ENCODE measurements around the gene AGFG1.
A peak's percentile ranks its signal among the peaks of the same experiment; 100 is the strongest.

Gene AGFG1

GRCh38 chr2:227471924-227472264 lies at the start of gene AGFG1:
Gene AGFG1, plus strand, starts transcription at chr2:227472156. Its CDS starts 266 bp downstream, at chr2:227472422.
- DNase-seq, result peak; percentile 61

DNA sequence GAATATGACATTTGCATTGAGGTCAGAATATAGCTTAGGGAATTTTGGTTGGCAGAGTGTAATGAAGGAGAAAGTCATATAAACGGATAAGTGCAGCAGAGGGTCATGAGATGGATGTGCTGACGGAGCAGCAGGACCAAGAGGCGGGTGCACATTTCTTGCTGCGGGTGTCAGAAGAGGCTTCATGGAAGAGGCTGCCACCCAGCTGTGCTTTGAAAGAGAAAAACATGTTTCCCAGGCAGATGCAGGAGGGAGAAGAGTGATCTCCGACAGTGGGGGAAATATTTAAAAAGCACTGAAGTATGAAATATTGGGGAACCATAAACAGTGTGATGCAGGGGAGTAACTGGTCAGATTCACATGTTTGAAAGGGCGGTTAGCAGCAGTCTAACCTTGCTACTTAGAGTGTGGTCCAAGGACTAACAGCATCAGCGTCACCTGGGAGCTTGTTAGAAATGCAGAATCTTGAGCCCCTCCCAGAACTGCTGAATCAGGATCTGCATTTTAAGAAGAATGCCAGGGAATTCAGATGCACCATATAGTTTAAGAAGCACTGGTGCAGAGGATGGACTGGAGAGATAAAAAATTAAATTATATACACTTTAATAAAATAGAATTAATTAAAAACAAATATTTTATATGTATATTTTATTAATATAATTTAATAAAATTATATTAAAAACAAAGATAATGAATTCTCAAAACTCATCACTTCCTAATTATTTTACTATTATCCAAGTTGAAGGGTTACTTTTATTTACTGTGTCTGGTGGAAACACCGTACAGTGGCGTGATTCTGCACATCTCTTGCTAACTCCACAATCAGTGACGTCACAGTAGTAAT lies 48.1 kb upstream of the AGFG1 start:
- DNase-seq, result no peak

DNA sequence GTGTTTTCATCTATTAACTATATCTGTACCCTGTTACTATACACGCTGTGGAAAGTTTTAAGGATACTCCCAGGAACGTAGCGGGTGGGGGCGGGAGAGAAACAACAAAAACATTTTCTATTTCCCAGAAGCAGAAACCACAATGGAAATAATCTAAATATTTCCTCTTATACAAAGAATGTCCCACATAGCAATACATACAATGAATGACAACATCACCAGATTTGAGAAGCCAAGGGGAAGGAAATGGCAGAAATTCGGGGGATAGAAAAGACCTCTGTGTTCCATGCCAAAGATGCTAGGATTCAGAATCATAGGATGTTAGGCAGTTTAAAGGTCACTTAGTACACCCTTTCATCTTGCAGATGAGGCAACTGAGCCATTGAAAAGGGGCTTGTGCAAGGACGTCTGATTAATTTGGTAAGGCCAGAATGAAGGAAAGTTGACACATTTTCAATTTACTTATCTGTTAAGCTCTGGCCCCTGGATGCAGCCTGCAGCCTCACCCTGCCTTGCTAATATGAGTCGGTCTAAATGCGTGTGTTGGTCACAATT lies 43.1 kb upstream of the AGFG1 start:
- DNase-seq, result no peak

DNA sequence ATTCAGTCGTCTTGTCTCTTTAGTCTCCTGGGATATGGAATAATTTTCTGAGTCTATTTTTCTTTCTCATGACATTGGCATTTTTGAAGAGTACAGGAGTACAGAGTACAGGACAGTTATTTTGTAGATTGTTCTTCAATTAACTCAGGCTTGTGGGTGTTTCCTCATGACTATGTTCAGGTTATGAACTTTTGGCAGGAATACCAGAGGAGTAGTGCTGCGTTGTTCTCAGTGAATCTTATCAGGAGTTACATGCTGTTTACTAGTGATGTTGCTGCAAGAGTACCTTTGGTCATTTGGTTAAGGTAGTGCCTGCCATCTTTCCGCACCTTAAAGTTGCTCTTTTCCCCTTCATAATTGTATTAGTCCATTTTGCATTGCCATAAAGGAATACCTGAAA lies 41.3 kb upstream of the AGFG1 start:
- no peak for DNase-seq

DNA sequence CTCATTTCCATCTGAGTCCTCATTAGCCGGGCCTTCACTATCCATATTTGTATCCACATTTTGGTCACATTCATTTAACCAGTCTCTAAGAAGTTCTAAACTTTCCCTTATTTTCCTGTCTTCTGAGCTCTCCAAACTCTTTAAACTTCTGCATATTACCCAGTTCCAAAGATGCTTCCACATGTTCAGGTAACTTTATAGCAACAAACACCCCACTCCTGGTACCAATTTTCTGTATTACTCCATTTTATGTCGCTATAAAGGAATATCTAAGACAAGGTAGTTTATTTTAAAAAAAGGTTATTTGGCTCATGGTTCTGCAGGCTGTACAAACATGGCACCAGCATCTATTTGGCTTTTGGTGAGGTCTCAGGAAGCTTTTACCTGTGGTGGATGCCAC lies 38.8 kb upstream of the AGFG1 start:
- no peak for DNase-seq

GRCh38 chr2:227436436-227437174 lies 35.4 kb upstream of the AGFG1 start:
- no peak for DNase-seq

DNA sequence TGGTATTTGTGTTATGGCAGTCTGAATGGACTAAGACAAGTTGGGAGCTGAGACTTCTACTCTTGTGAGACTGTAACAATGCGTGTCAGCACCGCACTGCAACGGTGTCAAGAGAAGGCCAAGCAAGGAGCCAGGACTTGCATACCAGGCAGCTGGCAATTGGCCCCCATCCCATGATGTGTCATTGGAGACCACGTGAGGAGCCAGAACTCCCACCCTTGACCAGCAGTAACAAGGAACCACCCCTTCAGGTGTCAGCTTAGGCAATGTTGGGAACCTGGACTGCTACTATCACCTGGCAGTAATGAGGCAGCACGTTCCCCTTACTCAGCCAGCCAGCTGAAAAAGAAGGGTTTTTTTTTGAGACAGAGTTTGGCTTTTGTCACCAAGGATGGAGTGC lies 32.7 kb upstream of the AGFG1 start:
- DNase-seq, result no peak

GRCh38 chr2:227442639-227443038 lies 29.3 kb upstream of the AGFG1 start:
- DNase-seq, result no peak

DNA sequence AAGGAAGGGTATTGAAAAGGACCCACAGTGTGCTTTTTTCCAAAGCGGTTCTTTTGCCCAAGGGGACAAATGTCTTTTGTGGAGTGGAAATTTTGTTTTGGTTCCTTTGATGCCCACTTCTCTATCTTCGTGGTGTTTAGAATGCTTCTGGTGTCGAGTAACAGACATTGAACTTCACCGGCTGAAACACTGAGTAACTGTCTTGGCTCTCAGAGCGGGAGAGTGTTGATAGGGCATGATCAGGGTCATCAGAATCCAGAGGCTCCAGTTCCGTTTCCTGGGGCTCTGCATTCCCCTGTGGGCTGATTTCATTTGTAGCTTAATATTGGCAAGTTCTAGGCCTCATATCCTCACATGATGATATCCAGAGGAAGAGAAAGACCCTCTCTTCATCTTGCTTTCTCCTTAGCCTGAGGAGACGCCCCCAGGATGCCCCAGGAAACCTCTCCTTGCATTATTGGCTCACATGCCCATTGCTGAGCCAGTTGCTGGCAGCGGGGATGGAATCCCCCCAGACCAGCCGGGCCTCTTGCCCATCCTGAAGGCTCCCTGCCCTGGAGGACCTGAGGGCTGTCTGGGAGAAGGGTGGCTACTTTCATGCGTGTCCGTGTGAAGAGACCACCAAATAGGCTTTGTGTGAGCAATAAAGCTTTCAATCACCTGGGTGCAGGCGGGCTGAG lies 27.9 kb upstream of the AGFG1 start:
- no peak for DNase-seq

DNA sequence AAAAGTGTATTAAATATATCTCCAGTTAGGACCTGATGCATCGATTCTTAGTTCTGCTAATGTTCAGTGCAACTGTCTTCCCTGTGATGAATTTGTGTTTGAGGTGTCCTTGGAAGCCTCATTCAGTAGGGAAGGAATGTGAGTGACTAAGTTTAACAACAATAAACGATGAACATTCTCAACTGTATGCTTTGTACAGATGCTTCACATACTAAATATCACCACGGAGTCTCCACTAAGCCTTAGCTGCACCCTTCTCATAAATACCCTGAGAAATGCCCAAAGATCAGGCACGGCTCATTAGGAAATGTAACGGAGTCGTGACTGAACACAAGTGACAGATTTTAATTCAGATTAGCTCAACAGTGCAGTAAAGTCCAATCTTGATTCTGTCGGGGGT lies 24.4 kb upstream of the AGFG1 start:
- no peak for DNase-seq

GRCh38 chr2:227450311-227450841 lies 21.6 kb upstream of the AGFG1 start:
- no peak for DNase-seq

DNA sequence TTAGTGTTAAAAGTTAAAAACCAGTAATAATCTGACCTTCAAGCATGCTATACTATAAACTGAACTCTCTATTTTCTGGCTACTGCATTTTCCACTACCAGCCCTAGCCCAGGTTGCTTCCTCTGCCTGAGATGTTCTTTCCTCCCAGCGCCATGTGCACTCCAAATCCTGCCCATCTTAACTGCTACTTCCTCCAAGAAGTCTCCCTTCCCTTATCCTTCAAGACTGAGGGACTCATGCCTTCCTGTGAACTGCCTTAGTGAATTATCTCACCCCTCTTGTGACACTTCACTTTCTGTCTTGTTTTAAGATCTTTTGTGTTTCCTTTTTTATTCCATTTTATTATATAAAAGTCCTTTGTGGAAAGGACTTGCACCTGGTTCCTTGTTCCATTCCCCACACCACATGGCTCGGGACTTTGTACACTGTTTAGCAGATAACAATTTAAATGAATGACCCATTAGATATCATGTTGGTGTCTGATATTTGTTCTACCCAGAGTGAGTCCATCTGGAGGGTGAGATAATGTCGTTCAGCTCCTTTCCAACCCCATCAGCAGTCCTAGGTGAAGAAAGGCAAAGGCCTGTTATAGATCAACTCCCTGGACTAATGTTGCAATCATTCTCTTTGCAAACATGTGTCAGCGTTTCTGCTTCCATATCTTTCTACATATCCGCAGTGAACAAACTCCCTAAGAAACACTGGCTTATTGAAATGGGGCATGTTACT lies 20.9 kb upstream of the AGFG1 start:
- no peak for DNase-seq

GRCh38 chr2:227451655-227451992 lies 20.3 kb upstream of the AGFG1 start:
- DNase-seq, result no peak

DNA sequence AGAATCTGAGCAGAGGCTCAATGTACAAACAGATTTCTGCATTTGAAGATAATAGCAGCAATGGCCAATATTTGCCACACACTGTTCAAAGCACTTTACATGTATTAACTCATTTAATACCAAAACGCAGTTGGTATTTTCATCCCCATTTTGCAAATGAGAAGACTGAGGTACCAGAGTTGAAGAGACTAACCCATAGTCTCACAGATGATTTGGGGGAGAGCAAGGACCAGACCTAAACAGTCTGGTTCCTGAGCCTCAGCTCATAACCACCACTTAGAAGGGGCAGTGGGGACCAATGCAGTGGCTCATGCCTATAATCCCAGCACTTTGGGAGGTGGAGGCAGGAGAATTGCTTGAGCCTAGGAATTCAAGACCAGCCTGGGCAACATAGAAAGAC lies 18.1 kb upstream of the AGFG1 start:
- no peak for DNase-seq

DNA sequence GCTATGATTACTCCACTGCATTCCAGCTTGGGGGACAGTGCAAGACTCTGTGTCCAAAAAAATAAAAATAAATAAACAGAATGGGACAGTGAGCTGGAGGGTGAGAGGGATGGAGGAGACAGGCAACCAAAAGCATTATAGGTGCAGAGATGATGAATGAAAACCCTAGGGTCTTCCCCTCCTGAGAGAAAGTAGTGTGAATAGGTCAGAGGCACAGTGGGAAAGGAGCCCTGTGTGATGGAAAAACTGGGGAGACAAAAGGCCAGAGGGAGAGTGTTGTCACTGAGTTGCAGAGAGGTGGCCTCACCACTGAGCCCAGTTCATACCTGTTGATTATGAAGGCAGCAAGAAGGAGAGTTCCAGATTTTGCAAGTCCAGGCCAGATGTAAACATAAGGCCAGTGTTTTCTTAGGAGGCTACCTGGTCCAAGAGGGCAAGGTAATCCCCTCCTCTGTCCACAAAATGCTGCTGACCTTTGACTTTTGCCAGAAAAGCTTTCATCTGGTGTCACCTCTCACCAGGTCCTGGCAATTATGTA lies 17.6 kb upstream of the AGFG1 start:
- no peak for DNase-seq

DNA sequence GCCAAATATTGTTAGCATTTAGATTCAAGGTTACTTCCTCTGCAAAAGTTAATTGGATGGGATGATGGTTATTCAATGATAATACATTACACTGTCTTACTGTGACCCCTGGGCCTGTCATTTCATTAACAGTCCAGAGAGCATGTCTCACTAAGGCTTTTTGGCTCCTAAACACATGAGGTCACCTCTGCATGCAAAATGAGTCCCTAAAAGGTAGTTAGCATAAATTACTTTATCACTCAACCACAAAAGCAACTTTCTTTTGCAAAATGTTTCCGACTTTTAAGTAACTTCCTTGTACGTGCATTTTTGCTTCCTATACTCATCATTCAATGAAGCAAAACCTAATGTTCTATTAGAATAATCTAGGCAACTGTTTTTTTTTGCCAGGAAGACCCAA lies 16.8 kb upstream of the AGFG1 start:
- DNase-seq, result no peak

- DNase-seq, result no peak
Measured at GRCh38 chr2:227456102-227456501, 15.9 kb upstream of the AGFG1 start.

DNA sequence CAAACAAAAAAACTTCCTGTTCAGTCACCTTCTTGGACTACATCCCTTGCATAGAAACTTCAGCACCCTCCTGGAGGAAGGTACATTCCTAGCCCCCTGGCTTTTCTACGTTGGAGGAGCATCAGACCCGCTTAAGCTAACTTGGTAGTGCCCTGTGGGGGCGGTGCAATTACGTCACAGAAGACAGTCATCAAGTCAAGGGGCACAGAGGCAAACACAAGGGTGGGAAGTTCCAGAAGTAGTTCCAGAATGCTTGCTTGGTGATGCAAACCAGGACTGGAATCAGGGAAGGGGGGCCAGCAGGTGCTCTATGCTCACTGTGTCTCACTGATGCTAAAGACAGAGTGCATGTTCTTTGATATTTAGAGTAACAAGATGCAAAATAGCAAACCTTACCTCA lies 15.2 kb upstream of the AGFG1 start:
- no peak for DNase-seq

DNA sequence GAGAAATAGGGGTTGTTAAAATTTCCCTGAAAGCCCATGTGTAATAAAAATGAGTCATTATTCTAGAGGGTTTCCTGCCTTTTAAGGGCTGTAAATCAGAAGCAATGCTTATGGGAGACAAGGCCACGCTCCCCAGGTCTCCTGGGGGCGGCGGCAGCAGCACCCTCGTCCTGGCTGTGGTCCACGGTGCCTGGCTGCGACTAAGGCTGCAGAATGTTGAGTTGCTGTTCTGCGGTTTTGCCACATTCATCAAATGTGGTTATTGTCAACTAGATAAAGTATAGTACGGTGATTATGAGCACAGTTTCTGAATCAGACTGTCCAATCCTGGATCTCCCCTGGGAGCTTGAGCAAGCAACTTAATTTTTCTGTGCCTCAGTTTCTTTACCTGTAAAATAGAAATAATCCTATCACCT lies 11.9 kb upstream of the AGFG1 start:
- DNase-seq, result no peak

DNA sequence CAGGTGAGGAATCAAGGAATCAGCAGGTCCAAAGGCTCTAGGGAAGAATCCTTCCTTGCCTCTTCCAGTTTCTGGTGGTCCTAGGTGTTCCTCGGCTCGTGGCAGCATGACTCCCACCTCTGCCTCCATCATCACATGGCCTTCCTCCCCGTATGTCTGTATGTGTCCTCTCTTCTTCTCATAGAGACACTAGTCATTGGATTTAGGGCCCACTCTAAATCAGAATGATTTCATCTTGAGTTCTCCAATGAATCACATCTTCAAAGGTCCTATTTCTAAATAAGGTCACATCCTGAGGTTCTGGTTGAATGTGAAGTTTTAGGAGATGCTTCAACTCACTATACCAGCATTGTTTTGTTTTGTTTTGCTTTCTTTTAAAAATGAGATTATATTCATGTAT lies 11.1 kb upstream of the AGFG1 start:
- no peak for DNase-seq

- no peak for DNase-seq
Measured at GRCh38 chr2:227461811-227462461, 10.0 kb upstream of the AGFG1 start.

GRCh38 chr2:227462462-227462951 lies 9.4 kb upstream of the AGFG1 start:
- no peak for DNase-seq
